Measurements from ENCODE around the gene FBXO8. TPM values are rescaled to one million over a fixed set of nuclear protein-coding genes. Genes with fewer than 3 reads are reported as not detected.
A peak's percentile ranks its signal among the peaks of the same experiment; 100 is the strongest.

Gene FBXO8
- total RNA-seq, 1 experiment from 2014 or later = 7.5 TPM

DNA sequence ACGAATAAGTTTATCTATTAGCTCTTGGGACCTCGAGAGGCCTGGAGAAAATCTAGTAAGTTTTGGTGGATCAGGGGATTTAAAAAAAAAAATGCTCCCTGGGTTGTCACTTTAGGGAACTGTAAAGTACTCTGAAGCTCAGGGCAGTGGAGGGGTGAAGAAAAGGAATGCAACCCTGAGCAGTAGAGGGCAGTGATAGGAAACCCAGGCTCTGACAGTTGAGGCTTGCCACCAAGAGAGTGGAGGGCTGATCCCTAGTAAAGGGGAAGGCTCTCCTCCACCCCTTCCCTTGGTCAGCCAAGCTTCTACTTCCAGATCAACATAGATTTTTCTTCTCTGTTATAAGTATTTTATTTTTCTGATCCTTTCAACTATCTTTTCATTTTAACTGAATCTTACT lies 73.1 kb downstream of the FBXO8 start:
- POLR2A ChIA-PET = no interaction called here
- Mint-ChIP-seq H3K27me3 (ENCODE audit: low read depth) (peaks cover 74% of the 10 kb centered on the region), H3K27ac (no peak overlapping the region), H3K4me3 (no peak overlapping the region), H3K9me3 (no peaks in the 10 kb centered on the region), H3K36me3 (no peaks in the 10 kb centered on the region), H3K4me1 (peaks cover 30% of the 10 kb centered on the region)
- CTCF ChIA-PET = interaction anchor here (0.6 to 0.9 kb wide), 2 partner anchors 11 to 108 kb away, joined by 3 read pairs; no protein-coding TSS in a partner anchor
- ATAC-seq (peak; percentile 89), DNase-seq (ENCODE audit: low spot score) (peak; percentile 32)
- TF ChIP-seq OVOL2 (CRISPR knock-in tag; IDR thresholded peaks at IDR 0.05; ENCODE audit: borderline replicate concordance) = no peak
- no peak for TF ChIP-seq CREM (CRISPR knock-in tag; IDR thresholded peaks at IDR 0.05)
- no peak for TF ChIP-seq SOX15 (CRISPR knock-in tag; IDR thresholded peaks at IDR 0.05)
- TF ChIP-seq, protein P1, sequence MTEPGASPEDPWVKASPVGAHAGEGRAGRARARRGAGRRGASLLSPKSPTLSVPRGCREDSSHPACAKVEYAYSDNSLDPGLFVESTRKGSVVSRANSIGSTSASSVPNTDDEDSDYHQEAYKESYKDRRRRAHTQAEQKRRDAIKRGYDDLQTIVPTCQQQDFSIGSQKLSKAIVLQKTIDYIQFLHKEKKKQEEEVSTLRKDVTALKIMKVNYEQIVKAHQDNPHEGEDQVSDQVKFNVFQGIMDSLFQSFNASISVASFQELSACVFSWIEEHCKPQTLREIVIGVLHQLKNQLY (CRISPR knock-in tag; IDR thresholded peaks at IDR 0.05) = no peak
- TF ChIP-seq, protein P2, sequence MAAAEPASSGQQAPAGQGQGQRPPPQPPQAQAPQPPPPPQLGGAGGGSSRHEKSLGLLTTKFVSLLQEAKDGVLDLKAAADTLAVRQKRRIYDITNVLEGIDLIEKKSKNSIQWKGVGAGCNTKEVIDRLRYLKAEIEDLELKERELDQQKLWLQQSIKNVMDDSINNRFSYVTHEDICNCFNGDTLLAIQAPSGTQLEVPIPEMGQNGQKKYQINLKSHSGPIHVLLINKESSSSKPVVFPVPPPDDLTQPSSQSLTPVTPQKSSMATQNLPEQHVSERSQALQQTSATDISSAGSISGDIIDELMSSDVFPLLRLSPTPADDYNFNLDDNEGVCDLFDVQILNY (CRISPR knock-in tag; IDR thresholded peaks at IDR 0.05) = no peak
- TF ChIP-seq CBFB (CRISPR knock-in tag; IDR thresholded peaks at IDR 0.05; ENCODE audit: low read depth) = no peak
- TF ChIP-seq FOXK1 (CRISPR knock-in tag; IDR thresholded peaks at IDR 0.05) = no peak
- no peak for TF ChIP-seq TP53 (CRISPR knock-in tag; IDR thresholded peaks at IDR 0.05)
- no peak for TF ChIP-seq SMAD3 (CRISPR knock-in tag; IDR thresholded peaks at IDR 0.05; ENCODE audit: borderline replicate concordance)
- no peak for TF ChIP-seq NR2C2 (CRISPR knock-in tag; IDR thresholded peaks at IDR 0.05)
- no peak for TF ChIP-seq ZNF121 (CRISPR knock-in tag; IDR thresholded peaks at IDR 0.05)
- TF ChIP-seq, protein P3, sequence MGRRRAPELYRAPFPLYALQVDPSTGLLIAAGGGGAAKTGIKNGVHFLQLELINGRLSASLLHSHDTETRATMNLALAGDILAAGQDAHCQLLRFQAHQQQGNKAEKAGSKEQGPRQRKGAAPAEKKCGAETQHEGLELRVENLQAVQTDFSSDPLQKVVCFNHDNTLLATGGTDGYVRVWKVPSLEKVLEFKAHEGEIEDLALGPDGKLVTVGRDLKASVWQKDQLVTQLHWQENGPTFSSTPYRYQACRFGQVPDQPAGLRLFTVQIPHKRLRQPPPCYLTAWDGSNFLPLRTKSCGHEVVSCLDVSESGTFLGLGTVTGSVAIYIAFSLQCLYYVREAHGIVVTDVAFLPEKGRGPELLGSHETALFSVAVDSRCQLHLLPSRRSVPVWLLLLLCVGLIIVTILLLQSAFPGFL (CRISPR knock-in tag; IDR thresholded peaks at IDR 0.05; ENCODE audit: borderline replicate concordance) = no peak
- no peak for TF ChIP-seq IRF2 (CRISPR knock-in tag; IDR thresholded peaks at IDR 0.05; ENCODE audit: borderline replicate concordance, low read depth)
- TF ChIP-seq, protein P4, sequence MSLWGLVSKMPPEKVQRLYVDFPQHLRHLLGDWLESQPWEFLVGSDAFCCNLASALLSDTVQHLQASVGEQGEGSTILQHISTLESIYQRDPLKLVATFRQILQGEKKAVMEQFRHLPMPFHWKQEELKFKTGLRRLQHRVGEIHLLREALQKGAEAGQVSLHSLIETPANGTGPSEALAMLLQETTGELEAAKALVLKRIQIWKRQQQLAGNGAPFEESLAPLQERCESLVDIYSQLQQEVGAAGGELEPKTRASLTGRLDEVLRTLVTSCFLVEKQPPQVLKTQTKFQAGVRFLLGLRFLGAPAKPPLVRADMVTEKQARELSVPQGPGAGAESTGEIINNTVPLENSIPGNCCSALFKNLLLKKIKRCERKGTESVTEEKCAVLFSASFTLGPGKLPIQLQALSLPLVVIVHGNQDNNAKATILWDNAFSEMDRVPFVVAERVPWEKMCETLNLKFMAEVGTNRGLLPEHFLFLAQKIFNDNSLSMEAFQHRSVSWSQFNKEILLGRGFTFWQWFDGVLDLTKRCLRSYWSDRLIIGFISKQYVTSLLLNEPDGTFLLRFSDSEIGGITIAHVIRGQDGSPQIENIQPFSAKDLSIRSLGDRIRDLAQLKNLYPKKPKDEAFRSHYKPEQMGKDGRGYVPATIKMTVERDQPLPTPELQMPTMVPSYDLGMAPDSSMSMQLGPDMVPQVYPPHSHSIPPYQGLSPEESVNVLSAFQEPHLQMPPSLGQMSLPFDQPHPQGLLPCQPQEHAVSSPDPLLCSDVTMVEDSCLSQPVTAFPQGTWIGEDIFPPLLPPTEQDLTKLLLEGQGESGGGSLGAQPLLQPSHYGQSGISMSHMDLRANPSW (CRISPR knock-in tag; conservative IDR thresholded peaks at IDR 0.05; ENCODE audit: low read depth) = no peak

DNA sequence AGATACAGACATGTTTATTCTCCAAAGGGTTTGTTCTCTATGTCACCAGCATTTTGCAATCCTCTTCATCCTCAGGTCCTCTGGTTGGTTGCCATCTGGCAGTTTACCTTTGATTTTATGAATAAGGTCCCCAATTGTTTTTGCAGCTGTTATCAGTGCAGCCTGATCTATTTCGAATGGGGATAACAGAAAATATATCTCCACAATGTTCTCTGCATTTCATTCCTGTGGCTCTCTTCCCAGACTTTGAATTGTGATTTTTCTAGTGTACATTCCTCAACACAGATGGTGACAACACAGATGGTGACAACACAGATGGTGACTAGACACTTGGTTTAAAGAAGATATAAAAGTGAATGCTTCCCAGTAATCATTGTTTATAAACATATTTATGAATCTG lies 74.1 kb downstream of the FBXO8 start:
- Mint-ChIP-seq H3K9me3 (no peaks in the 10 kb centered on the region), H3K4me1 (peaks cover 25% of the 10 kb centered on the region), H3K27me3 (ENCODE audit: low read depth) (peaks cover 64% of the 10 kb centered on the region), H3K4me3 (no peak overlapping the region), H3K27ac (no peak overlapping the region), H3K36me3 (no peaks in the 10 kb centered on the region)
- no peak for TF ChIP-seq ESRRA (CRISPR knock-in tag; IDR thresholded peaks at IDR 0.05; ENCODE audit: borderline replicate concordance)
- no peak for TF ChIP-seq ZNF219 (CRISPR knock-in tag; IDR thresholded peaks at IDR 0.05; ENCODE audit: borderline replicate concordance)
- no peak for TF ChIP-seq ZNF121 (CRISPR knock-in tag; IDR thresholded peaks at IDR 0.05)
- TF ChIP-seq, protein P2 (CRISPR knock-in tag; IDR thresholded peaks at IDR 0.05) = no peak
- no peak for TF ChIP-seq TEAD4 (CRISPR knock-in tag; IDR thresholded peaks at IDR 0.05)
- TF ChIP-seq SP1 (CRISPR knock-in tag; conservative IDR thresholded peaks at IDR 0.05) = no peak
- no peak for TF ChIP-seq CREB1 (CRISPR knock-in tag; IDR thresholded peaks at IDR 0.05)
- TF ChIP-seq, protein P5, sequence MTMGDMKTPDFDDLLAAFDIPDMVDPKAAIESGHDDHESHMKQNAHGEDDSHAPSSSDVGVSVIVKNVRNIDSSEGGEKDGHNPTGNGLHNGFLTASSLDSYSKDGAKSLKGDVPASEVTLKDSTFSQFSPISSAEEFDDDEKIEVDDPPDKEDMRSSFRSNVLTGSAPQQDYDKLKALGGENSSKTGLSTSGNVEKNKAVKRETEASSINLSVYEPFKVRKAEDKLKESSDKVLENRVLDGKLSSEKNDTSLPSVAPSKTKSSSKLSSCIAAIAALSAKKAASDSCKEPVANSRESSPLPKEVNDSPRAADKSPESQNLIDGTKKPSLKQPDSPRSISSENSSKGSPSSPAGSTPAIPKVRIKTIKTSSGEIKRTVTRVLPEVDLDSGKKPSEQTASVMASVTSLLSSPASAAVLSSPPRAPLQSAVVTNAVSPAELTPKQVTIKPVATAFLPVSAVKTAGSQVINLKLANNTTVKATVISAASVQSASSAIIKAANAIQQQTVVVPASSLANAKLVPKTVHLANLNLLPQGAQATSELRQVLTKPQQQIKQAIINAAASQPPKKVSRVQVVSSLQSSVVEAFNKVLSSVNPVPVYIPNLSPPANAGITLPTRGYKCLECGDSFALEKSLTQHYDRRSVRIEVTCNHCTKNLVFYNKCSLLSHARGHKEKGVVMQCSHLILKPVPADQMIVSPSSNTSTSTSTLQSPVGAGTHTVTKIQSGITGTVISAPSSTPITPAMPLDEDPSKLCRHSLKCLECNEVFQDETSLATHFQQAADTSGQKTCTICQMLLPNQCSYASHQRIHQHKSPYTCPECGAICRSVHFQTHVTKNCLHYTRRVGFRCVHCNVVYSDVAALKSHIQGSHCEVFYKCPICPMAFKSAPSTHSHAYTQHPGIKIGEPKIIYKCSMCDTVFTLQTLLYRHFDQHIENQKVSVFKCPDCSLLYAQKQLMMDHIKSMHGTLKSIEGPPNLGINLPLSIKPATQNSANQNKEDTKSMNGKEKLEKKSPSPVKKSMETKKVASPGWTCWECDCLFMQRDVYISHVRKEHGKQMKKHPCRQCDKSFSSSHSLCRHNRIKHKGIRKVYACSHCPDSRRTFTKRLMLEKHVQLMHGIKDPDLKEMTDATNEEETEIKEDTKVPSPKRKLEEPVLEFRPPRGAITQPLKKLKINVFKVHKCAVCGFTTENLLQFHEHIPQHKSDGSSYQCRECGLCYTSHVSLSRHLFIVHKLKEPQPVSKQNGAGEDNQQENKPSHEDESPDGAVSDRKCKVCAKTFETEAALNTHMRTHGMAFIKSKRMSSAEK (CRISPR knock-in tag; IDR thresholded peaks at IDR 0.05; ENCODE audit: borderline replicate concordance) = no peak
- no peak for TF ChIP-seq MYBL2 (CRISPR knock-in tag; IDR thresholded peaks at IDR 0.05)
- TF ChIP-seq MXD4 (CRISPR knock-in tag; IDR thresholded peaks at IDR 0.05; ENCODE audit: borderline replicate concordance) = no peak
- TF ChIP-seq ZNF416 (CRISPR knock-in tag; IDR thresholded peaks at IDR 0.05) = no peak
- no peak for ATAC-seq
- DNase-seq (ENCODE audit: low spot score) = no peak
- ChIA-PET POLR2A (no interaction called here), CTCF (no interaction called here)

Data from WTC11 (cell line).